Measurements from ENCODE around the gene ATP13A4. TPM values are rescaled to one million over a fixed set of nuclear protein-coding genes. Genes with fewer than 3 reads are reported as not detected.

The ATP13A4 gene
- total and polyA plus RNA-seq, 2 of the 8 experiments (the other 6 are each of a cell fraction or from before 2014, with no cell fraction given), result 0.12 TPM; not detected in 1

DNA sequence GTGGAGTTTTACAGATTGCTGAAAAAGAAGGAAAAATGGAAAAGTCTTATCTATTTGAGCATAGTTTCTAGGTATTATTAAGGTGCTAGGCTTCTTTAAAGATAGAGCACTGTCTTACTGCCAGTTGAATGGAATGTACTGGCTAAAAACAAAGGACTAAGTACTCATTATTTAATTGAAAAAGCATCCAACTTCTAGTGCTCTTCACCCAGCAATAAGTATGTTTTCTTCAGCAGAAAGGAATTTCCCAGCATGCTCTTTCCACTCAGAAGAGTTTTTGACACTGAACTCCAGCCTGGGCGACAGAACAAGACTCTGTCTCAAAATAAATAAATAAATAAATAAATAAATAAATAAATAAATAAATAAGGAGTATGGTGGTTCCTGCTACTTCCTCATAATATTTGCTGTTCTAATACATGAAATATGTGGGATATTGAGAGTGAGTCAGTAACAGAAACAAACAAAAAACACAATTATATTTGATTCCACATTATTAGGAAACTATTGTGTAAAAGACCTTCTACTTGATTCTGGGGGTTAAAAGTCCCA is 70.6 kb downstream of the ATP13A4 start:
- Histone ChIP-seq H3K56ac (replicated peaks; ENCODE audit: insufficient read length, low read depth, low read length) (no peak overlapping the region), H3K4me1 (replicated peaks in 1 of 4; ENCODE audit: control insufficient read depth in 3 of 4, insufficient read depth in 4 of 4, low read length in 3 of 4) (no peaks in the 10 kb centered on the region), H3K23me2 (ENCODE audit: low read depth, low read length) (no peaks in the 10 kb centered on the region), H3K27me3 (replicated peaks in 1 of 4; ENCODE audit: control insufficient read depth in 3 of 4, extremely low read depth in 1 of 4, insufficient read depth in 3 of 4, low read length in 3 of 4) (no peaks in the 10 kb centered on the region), H3K79me1 (ENCODE audit: low read depth, low read length) (no peaks in the 10 kb centered on the region), H3K4me3 (ENCODE audit: extremely low read depth in 1 of 4, insufficient read depth in 2 of 4, low read depth in 3 of 4, low read length in 4 of 4) (no peak overlapping the region), H2BK15ac (ENCODE audit: low read length) (no peak overlapping the region), H4K91ac (replicated peaks; ENCODE audit: insufficient read length, low read length) (no peak overlapping the region), H3K14ac (ENCODE audit: insufficient read length) (no peak overlapping the region), H4K8ac (ENCODE audit: extremely low read depth, insufficient read depth, low read length) (no peak overlapping the region), H2AFZ (ENCODE audit: low read length) (no peak overlapping the region), H3K4me2 (ENCODE audit: insufficient read depth in 1 of 2, low read depth in 2 of 2, low read length in 2 of 2) (no peak overlapping the region), H2AK5ac (ENCODE audit: low read depth, low read length) (no peak overlapping the region), H3K23ac (ENCODE audit: insufficient read length) (no peak overlapping the region), H2BK12ac (ENCODE audit: low read depth, low read length) (no peak overlapping the region), H2BK20ac (ENCODE audit: low read length) (no peak overlapping the region), H3K9ac (replicated peaks in 1 of 4; ENCODE audit: extremely low read depth in 1 of 4, low read depth in 3 of 4, low read length in 3 of 4) (no peak overlapping the region), H4K20me1 (replicated peaks in 1 of 2; ENCODE audit: control insufficient read depth in 1 of 2, insufficient read depth in 2 of 2, low read length in 2 of 2) (no peaks in the 10 kb centered on the region), H3K4ac (replicated peaks; ENCODE audit: insufficient read length, low read depth, low read length) (no peak overlapping the region), H3K18ac (ENCODE audit: extremely low read depth, low read length) (no peak overlapping the region), H3K36me3 (ENCODE audit: control insufficient read depth in 2 of 4, insufficient read depth in 4 of 4, low read length in 3 of 4) (no peaks in the 10 kb centered on the region), H4K5ac (ENCODE audit: insufficient read length, low read depth, low read length) (no peak overlapping the region), H3K27ac (ENCODE audit: low read depth, low read length) (no peak overlapping the region), H3K9me3 (ENCODE audit: insufficient read depth in 2 of 2, low read depth in 1 of 2, low read length in 1 of 2) (no peaks in the 10 kb centered on the region), H2BK5ac (ENCODE audit: low read depth, low read length) (no peak overlapping the region), H3K79me2 (ENCODE audit: control insufficient read depth in 1 of 2, insufficient read depth in 2 of 2, low read length in 2 of 2) (no peaks in the 10 kb centered on the region), H2BK120ac (replicated peaks; ENCODE audit: low read depth, low read length) (no peak overlapping the region)
- CTCF ChIA-PET (ENCODE audit: partially characterized antibody), result no interaction called here
- DNase-seq (ENCODE audit: low read depth in 1 of 2, low spot score in 2 of 2) (no peak), FAIRE-seq (no peak)
- no peak for TF ChIP-seq CBX5 (IDR thresholded peaks at IDR 0.05; ENCODE audit: low read depth, low read length)
- TF ChIP-seq KDM1A (IDR thresholded peaks at IDR 0.05; ENCODE audit: borderline replicate concordance, low read length), result no peak
- TF ChIP-seq BRCA1 (IDR thresholded peaks at IDR 0.05; ENCODE audit: low read depth, low read length), result no peak
- no peak for TF ChIP-seq GABPA (IDR thresholded peaks at IDR 0.05; ENCODE audit: borderline replicate concordance, insufficient read depth, low read length)
- TF ChIP-seq YY1 (IDR thresholded peaks at IDR 0.05; ENCODE audit: low read depth, low read length), result no peak
- no peak for TF ChIP-seq POU5F1 (IDR thresholded peaks at IDR 0.05; ENCODE audit: low read depth, low read length)
- no peak for TF ChIP-seq ATF3 (IDR thresholded peaks at IDR 0.05; ENCODE audit: insufficient read depth, low read depth, low read length)
- TF ChIP-seq BCL11A (IDR thresholded peaks at IDR 0.05; ENCODE audit: low read depth in 2 of 2, low read length in 2 of 2), result no peak
- TF ChIP-seq RXRA (IDR thresholded peaks at IDR 0.05; ENCODE audit: insufficient read depth, low read depth, low read length), result no peak
- TF ChIP-seq NANOG (IDR thresholded peaks at IDR 0.05; ENCODE audit: insufficient read depth, low read depth, low read length, poor library complexity, severe bottlenecking), result no peak
- 47% methylated on average over 1 of the region's 1 CpG; no CpG with 5 or more reads in 1 of the 2 experiments for WGBS, 2 experiments (ENCODE audit: extremely low coverage in 1 of 2, insufficient coverage in 1 of 2, insufficient read length in 1 of 2, insufficient replicate concordance in 2 of 2, low coverage in 1 of 2, low lambda C conversion rate in 2 of 2, missing lambda C conversion rate in 1 of 2)
- POLR2A ChIA-PET (ENCODE audit: partially characterized antibody), result no interaction called here
